OCI-LY7 (cell line): ENCODE results near the gene CDH19. TPM values are rescaled to one million over a fixed set of nuclear protein-coding genes. Genes with fewer than 3 reads are reported as not detected.

Source experiments
- BruUV-seq: library from RNA; stranded (reverse); fragments of 400-500 nt; replicated peaks from 2 replicates; lab custom pipeline; 2021; lab: Mats Ljungman, UMichigan
- CTCF ChIA-PET: fragments of 300-600 bp; sonication (Branson Sonifier 250); formaldehyde crosslinking; loops from one replicate; lab custom pipeline; 2022; ENCODE audit warnings: antibody characterized with exemption; ENCODE audit not compliant: unreplicated experiment; lab: Charles Lee
- POLR2A ChIA-PET: fragments of 300-600 bp; sonication (Branson Sonifier 250); formaldehyde crosslinking; loops from one replicate; lab custom pipeline; 2022; ENCODE audit warnings: antibody characterized with exemption; lab: Charles Lee
- DNase-seq: peaks from one replicate; pipeline ENCODE4 v3.0.0-alpha.2; 2015; ENCODE audit warnings: low spot score
- H2AFZ ChIP-seq: fragments of 200-600 bp; sonication (generic), shearing (Covaris generic); 2 replicates; pipeline ENCODE4 v1.6.1; 2014; ENCODE audit warnings: mild to moderate bottlenecking, antibody characterized with exemption, low read length, moderate library complexity
- H3K27ac ChIP-seq: fragments of 200-600 bp; sonication (generic); 2 replicates; pipeline ENCODE4 v1.5.1; 2014; ENCODE audit warnings: mixed run types, low read depth, mild to moderate bottlenecking, moderate library complexity, low read length, inconsistent platforms; ENCODE audit not compliant: poor library complexity, severe bottlenecking
- H3K36me3 ChIP-seq: fragments of 200-600 bp; sonication (generic); 2 replicates; pipeline ENCODE4 v1.6.1; 2014; ENCODE audit warnings: mild to moderate bottlenecking, antibody characterized with exemption, low read length, moderate library complexity, mixed read lengths; ENCODE audit not compliant: insufficient read depth
- H3K4me1 ChIP-seq: fragments of 200-600 bp; sonication (generic); 2 replicates; pipeline ENCODE4 v1.5.1; 2014; ENCODE audit warnings: mild to moderate bottlenecking, low read length; ENCODE audit not compliant: insufficient read depth, poor library complexity, severe bottlenecking
- H3K4me2 ChIP-seq: fragments of 200-600 bp; sonication (generic); 2 replicates; pipeline ENCODE4 v1.6.1; 2014; ENCODE audit warnings: mild to moderate bottlenecking, low read length
- H3K4me3 ChIP-seq: fragments of 200-600 bp; sonication (generic); 2 replicates; pipeline ENCODE4 v1.5.1; 2014; ENCODE audit warnings: mild to moderate bottlenecking, low read depth, low read length; ENCODE audit not compliant: poor library complexity, severe bottlenecking
- H3K79me2 ChIP-seq: fragments of 200-600 bp; sonication (generic); 2 replicates; pipeline ENCODE4 v1.6.1; 2016; ENCODE audit warnings: low read depth, mild to moderate bottlenecking, low read length, moderate library complexity, mixed read lengths; ENCODE audit not compliant: insufficient read depth
- H3K9me2 ChIP-seq: fragments of 200-600 bp; sonication (generic); 2 replicates; pipeline ENCODE4 v1.6.1; 2016; ENCODE audit warnings: mild to moderate bottlenecking, low read length, mixed read lengths; ENCODE audit not compliant: insufficient read depth
- H3K9me3 ChIP-seq: fragments of 200-600 bp; sonication (generic); 2 replicates; pipeline ENCODE4 v1.6.1; 2014; ENCODE audit warnings: mild to moderate bottlenecking, mixed run types, low read length, mixed read lengths
- H4K20me1 ChIP-seq: fragments of 200-600 bp; sonication (generic); 2 replicates; pipeline ENCODE4 v1.6.1; 2014; ENCODE audit warnings: mild to moderate bottlenecking, antibody characterized with exemption, low read length, moderate library complexity, mixed read lengths; ENCODE audit not compliant: insufficient read depth
- CTCF ChIP-seq: fragments of 200-600 bp; sonication (generic); conservative IDR thresholded peaks from 2 replicates; pipeline ENCODE4 v1.5.1; 2014; ENCODE audit warnings: mild to moderate bottlenecking, antibody characterized with exemption, low read length, moderate library complexity, mixed read lengths
- EZH2phosphoT487 ChIP-seq: fragments of 200-600 bp; sonication (generic); IDR thresholded peaks from 2 replicates; pipeline ENCODE4 v1.6.1; 2018; ENCODE audit warnings: low read depth, borderline replicate concordance, mild to moderate bottlenecking, mixed run types, antibody characterized with exemption, low read length, moderate library complexity, mixed read lengths
- intact Hi-C: fragments of 100-400 bp; cut with micrococcal nuclease; formaldehyde crosslinking; loops from one replicate; pipeline ENCODE4 v1.10.0; 2022; ENCODE audit not compliant: unreplicated experiment
- total RNA-seq, 2 experiments: library from RNA; depleted of rRNA in 1 of 2; stranded (reverse); fragments of >200 nt in 1 of 2; shearing (Covaris generic) in 1 of 2; gene quantifications; 2 replicates each; pipeline ENCODE4 v1.2.3, GENCODE V29; 2014 to 2022

Gene CDH19
- total RNA-seq, 2 experiments from 2014 or later = not detected

DNA sequence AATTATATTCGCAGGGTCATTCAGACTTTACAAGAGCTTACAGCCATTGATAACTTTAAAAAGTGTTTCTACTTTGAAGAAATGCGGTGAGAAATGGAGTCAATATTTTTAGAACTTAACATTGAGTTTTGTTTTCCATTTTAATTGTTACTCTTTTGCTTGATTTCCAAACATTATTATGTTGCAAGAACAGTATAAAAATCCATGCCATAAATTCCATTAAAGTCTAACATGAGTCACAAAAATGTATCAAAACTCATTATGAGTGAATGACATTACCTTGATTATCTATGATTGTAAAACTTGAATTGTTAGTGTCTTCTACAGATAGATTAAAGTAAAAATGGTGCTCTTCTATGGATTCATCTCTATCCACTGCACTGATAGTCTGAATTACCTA lies 92.6 kb downstream of the CDH19 start:
- Histone ChIP-seq H3K4me3 (no peak overlapping the region), H2AFZ (no peak overlapping the region), H3K27ac (no peak overlapping the region), H4K20me1 (no peaks in the 10 kb centered on the region), H3K79me2 (no peaks in the 10 kb centered on the region), H3K36me3 (no peaks in the 10 kb centered on the region), H3K4me1 (no peaks in the 10 kb centered on the region), H3K4me2 (no peak overlapping the region), H3K9me2 (no peaks in the 10 kb centered on the region), H3K9me3 (no peaks in the 10 kb centered on the region)
- no peak for DNase-seq
- TF ChIP-seq EZH2phosphoT487 = no peak
- no peak for TF ChIP-seq CTCF
- no TSS peak for BruUV-seq
- intact Hi-C loops = no loop called here
- ChIA-PET CTCF (no interaction called here), POLR2A (no interaction called here)

GRCh38 chr18:66510357-66511045 lies 93.4 kb downstream of the CDH19 start:
- no TSS peak for BruUV-seq
- Histone ChIP-seq H3K36me3 (no peaks in the 10 kb centered on the region), H3K9me3 (no peaks in the 10 kb centered on the region), H2AFZ (no peak overlapping the region), H3K4me2 (no peak overlapping the region), H3K4me3 (no peak overlapping the region), H4K20me1 (no peaks in the 10 kb centered on the region), H3K4me1 (no peaks in the 10 kb centered on the region), H3K9me2 (no peaks in the 10 kb centered on the region), H3K27ac (no peak overlapping the region), H3K79me2 (no peaks in the 10 kb centered on the region)
- CTCF ChIA-PET = no interaction called here
- intact Hi-C loops = no loop called here
- POLR2A ChIA-PET = no interaction called here
- no peak for DNase-seq
- TF ChIP-seq EZH2phosphoT487 (no peak), CTCF (no peak)

GRCh38 chr18:66508937-66509336 lies 95.0 kb downstream of the CDH19 start:
- TF ChIP-seq CTCF (no peak), EZH2phosphoT487 (no peak)
- Histone ChIP-seq H3K4me1 (no peaks in the 10 kb centered on the region), H3K36me3 (no peaks in the 10 kb centered on the region), H3K4me2 (no peak overlapping the region), H3K9me3 (no peaks in the 10 kb centered on the region), H2AFZ (no peak overlapping the region), H3K4me3 (no peak overlapping the region), H3K79me2 (no peaks in the 10 kb centered on the region), H3K9me2 (no peaks in the 10 kb centered on the region), H4K20me1 (no peaks in the 10 kb centered on the region), H3K27ac (no peak overlapping the region)
- no peak for DNase-seq
- ChIA-PET POLR2A (interaction anchor here (0.5 to 0.6 kb wide), 2 partner anchors 24 to 1023 kb away, joined by 3 read pairs; no protein-coding TSS in a partner anchor), CTCF (no interaction called here)
- no TSS peak for BruUV-seq
- intact Hi-C loops = no loop called here
